ENCODE measurements around the gene TRMT6.

TRMT6 gene

DNA sequence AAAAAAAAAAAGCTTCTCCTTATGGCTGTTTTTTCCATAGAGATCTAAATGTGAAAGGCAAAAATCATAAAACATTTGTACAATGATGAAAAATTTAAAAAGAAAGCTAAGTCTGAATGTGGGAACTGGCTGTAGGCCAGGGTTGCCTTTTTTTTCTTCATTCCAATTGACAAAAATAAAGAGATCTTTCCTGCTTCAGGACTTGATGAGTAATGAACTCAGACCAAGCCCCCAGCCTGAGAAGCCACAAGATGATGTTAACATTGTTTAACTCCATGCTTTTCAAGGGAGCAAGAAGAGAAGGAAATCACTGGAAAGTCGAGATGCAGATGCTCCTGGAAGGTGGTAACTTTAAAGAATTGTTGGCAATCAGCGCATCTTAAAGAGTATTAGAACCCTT lies 41.4 kb downstream of the TRMT6 start:
- TF ChIP-seq CTCF (conservative IDR thresholded peaks at IDR 0.05; ENCODE audit: low read depth, low read length), result no peak
- Histone ChIP-seq H3K79me2 (ENCODE audit: insufficient read depth, low read depth) (no peaks in the 10 kb centered on the region), H3K27ac (no peak overlapping the region), H3K36me3 (ENCODE audit: insufficient read depth) (no peaks in the 10 kb centered on the region), H2AFZ (ENCODE audit: low read depth) (no peak overlapping the region), H4K20me1 (ENCODE audit: insufficient read depth) (no peaks in the 10 kb centered on the region), H3K27me3 (ENCODE audit: insufficient read depth, low read depth) (no peaks in the 10 kb centered on the region), H3K4me3 (IDR thresholded peaks at IDR 0.05; ENCODE audit: insufficient read depth, low read depth, low read length) (no peak overlapping the region), H3K9ac (no peak overlapping the region), H3K4me2 (no peak overlapping the region), H3K4me1 (ENCODE audit: low read depth, poor library complexity, severe bottlenecking) (peaks cover 14% of the 10 kb centered on the region)

- H3K27me3 ChIP-seq (ENCODE audit: insufficient read depth, low read depth), result no peaks in the 10 kb centered on the region
- no peak overlapping the region for H3K27ac ChIP-seq
- no peak for TF ChIP-seq CTCF (conservative IDR thresholded peaks at IDR 0.05; ENCODE audit: low read depth, low read length)
These were observed 49.4 kb downstream of the TRMT6 start for GRCh38 chr20:5900908-5901307.

DNA sequence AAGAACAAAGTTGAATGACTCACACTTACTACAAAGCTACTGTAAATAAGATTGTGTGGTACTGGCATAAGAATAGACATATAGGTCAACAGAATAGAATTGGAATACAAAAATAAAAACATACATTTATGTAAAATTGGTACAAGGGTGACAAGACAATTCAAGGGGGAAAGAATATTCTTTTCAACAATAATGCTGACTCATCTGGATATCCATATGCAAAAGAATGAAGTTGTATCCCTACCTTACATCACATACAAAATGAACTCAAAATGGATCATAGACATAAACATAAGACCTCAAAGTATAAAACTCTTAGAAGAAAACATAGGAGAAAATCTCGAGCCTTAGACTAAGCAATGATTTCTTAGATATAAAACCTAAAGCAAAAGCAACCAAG lies 50.9 kb downstream of the TRMT6 start:
- no peaks in the 10 kb centered on the region for H3K27me3 ChIP-seq (ENCODE audit: insufficient read depth, low read depth)
- H3K36me3 ChIP-seq (ENCODE audit: insufficient read depth), result no peaks in the 10 kb centered on the region
- H3K27ac ChIP-seq, result no peak overlapping the region
- no peaks in the 10 kb centered on the region for H3K4me1 ChIP-seq (ENCODE audit: low read depth, poor library complexity, severe bottlenecking)
- H3K9ac ChIP-seq, result no peak overlapping the region
- no peak for TF ChIP-seq CTCF (conservative IDR thresholded peaks at IDR 0.05; ENCODE audit: low read depth, low read length)
- H3K4me2 ChIP-seq, result no peak overlapping the region
- no peak overlapping the region for H3K4me3 ChIP-seq (IDR thresholded peaks at IDR 0.05; ENCODE audit: insufficient read depth, low read depth, low read length)
- no peak overlapping the region for H2AFZ ChIP-seq (ENCODE audit: low read depth)
- no peaks in the 10 kb centered on the region for H3K79me2 ChIP-seq (ENCODE audit: insufficient read depth, low read depth)
- H4K20me1 ChIP-seq (ENCODE audit: insufficient read depth), result no peaks in the 10 kb centered on the region

More at GRCh38 chr20:5900908-5901307, 49.4 kb downstream of the TRMT6 start:
- Histone ChIP-seq H4K20me1 (ENCODE audit: insufficient read depth) (no peaks in the 10 kb centered on the region), H2AFZ (ENCODE audit: low read depth) (no peak overlapping the region), H3K79me2 (ENCODE audit: insufficient read depth, low read depth) (no peaks in the 10 kb centered on the region), H3K9ac (no peak overlapping the region), H3K4me3 (IDR thresholded peaks at IDR 0.05; ENCODE audit: insufficient read depth, low read depth, low read length) (no peak overlapping the region), H3K4me2 (no peak overlapping the region), H3K36me3 (ENCODE audit: insufficient read depth) (no peaks in the 10 kb centered on the region), H3K4me1 (ENCODE audit: low read depth, poor library complexity, severe bottlenecking) (no peaks in the 10 kb centered on the region)

DNA sequence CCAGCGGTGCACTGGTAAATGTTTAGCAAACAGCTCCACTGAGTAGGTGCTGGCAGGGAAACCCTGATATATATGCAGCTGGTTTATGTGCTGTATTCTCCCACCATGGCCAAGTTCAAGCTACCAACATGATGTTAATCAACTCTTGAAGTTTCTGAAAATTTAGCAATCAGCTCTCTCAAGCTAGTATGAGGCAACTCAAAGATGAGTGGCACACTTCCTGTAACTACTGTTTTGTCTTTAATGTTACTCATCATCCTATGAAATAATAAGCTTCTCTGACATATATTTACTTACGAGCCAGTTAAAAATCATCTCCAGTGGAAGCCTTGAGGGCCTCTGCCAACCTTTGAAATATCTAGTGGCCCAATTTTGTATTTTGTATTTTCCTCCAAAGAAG lies 54.7 kb downstream of the TRMT6 start:
- H4K20me1 ChIP-seq (ENCODE audit: insufficient read depth), result no peaks in the 10 kb centered on the region
- TF ChIP-seq CTCF (conservative IDR thresholded peaks at IDR 0.05; ENCODE audit: low read depth, low read length), result no peak
- no peak overlapping the region for H2AFZ ChIP-seq (ENCODE audit: low read depth)
- H3K36me3 ChIP-seq (ENCODE audit: insufficient read depth), result no peaks in the 10 kb centered on the region
- no peaks in the 10 kb centered on the region for H3K79me2 ChIP-seq (ENCODE audit: insufficient read depth, low read depth)
- no peak overlapping the region for H3K9ac ChIP-seq
- H3K27ac ChIP-seq, result no peak overlapping the region
- no peak overlapping the region for H3K4me2 ChIP-seq
- no peaks in the 10 kb centered on the region for H3K27me3 ChIP-seq (ENCODE audit: insufficient read depth, low read depth)
- H3K4me3 ChIP-seq (IDR thresholded peaks at IDR 0.05; ENCODE audit: insufficient read depth, low read depth, low read length), result no peak overlapping the region
- no peaks in the 10 kb centered on the region for H3K4me1 ChIP-seq (ENCODE audit: low read depth, poor library complexity, severe bottlenecking)

Measured in KMS-11 (cell line).